Fibroblast of lung (primary cell): ENCODE results near the gene UGT3A2.
"Not testable (repeated sequence)": the region's sequence is repeated elsewhere in the genome, so short reads cannot be mapped to it uniquely, and the experiment has no call there.

Source experiments
- EZH2 ChIP-seq: IDR thresholded peaks from 2 replicates; pipeline ENCODE4 v1.5.1; 2012; ENCODE audit warnings: low read length, control low read depth, mild to moderate bottlenecking; ENCODE audit errors: missing control alignments
- TF ChIP-seq, protein P1 (sequence below), 2 donors: IDR thresholded peaks in 1 of 2; conservative IDR thresholded peaks in 1 of 2; 1 replicate in 1 of 2; 2 replicates in 1 of 2; pipeline ENCODE4 v1.5.1; 2011 to 2012; ENCODE audit warnings: low read length in 2 of 2, control low read depth in 1 of 2, inconsistent platforms in 1 of 2, low read depth in 1 of 2, mild to moderate bottlenecking in 1 of 2

DNA sequence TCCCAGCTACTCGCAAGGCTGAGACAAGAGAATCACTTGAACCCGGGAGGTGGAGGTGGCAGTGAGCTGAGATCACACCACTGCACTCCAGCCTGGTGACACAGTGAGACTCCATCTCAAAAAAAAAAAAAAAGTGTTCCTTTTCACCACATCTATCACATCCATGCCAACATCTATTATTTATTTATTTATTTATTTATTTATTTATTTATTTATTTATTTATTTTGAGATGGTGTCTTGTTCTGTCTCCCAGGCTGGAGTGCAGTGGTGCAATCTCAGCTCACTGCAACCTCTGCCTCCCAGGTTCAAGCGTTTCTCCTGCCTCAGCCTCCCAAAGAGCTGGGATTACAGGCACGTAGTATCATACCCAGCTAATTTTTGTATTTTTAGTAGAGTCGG is 47.1 kb downstream of the UGT3A2 start:
- TF ChIP-seq, protein P1, sequence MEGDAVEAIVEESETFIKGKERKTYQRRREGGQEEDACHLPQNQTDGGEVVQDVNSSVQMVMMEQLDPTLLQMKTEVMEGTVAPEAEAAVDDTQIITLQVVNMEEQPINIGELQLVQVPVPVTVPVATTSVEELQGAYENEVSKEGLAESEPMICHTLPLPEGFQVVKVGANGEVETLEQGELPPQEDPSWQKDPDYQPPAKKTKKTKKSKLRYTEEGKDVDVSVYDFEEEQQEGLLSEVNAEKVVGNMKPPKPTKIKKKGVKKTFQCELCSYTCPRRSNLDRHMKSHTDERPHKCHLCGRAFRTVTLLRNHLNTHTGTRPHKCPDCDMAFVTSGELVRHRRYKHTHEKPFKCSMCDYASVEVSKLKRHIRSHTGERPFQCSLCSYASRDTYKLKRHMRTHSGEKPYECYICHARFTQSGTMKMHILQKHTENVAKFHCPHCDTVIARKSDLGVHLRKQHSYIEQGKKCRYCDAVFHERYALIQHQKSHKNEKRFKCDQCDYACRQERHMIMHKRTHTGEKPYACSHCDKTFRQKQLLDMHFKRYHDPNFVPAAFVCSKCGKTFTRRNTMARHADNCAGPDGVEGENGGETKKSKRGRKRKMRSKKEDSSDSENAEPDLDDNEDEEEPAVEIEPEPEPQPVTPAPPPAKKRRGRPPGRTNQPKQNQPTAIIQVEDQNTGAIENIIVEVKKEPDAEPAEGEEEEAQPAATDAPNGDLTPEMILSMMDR (conservative IDR thresholded peaks at IDR 0.05 in 1 of 2, IDR thresholded peaks at IDR 0.05 in 1 of 2; ENCODE audit: low read depth in 1 of 2, low read length in 2 of 2): not testable (repeated sequence)
- not testable (repeated sequence) for TF ChIP-seq EZH2
